ENCODE data around the gene KIAA0513.
"Not testable (repeated sequence)": the region's sequence is repeated elsewhere in the genome, so short reads cannot be mapped to it uniquely, and the experiment has no call there.

DNA sequence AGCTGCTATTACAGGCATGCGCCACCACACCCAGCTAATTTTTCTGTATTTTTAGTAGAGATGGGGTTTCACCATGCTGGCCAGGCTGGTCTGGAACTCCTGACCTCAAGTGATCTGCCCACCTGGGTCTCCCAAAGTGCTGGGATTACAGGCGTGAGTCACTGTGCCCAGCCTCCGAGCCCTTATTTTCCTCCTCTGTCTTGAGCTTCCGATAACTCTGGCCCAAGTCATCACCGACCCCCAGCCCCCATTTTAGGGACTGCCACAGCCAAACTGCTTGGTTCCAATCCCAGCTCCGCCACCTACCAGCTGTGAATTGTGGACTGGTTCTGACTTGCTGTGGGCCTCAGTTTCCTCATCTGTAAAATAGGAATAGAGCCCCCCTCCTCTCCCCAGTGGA lies 95.8 kb downstream of the KIAA0513 start:
- TF ChIP-seq, protein P1, sequence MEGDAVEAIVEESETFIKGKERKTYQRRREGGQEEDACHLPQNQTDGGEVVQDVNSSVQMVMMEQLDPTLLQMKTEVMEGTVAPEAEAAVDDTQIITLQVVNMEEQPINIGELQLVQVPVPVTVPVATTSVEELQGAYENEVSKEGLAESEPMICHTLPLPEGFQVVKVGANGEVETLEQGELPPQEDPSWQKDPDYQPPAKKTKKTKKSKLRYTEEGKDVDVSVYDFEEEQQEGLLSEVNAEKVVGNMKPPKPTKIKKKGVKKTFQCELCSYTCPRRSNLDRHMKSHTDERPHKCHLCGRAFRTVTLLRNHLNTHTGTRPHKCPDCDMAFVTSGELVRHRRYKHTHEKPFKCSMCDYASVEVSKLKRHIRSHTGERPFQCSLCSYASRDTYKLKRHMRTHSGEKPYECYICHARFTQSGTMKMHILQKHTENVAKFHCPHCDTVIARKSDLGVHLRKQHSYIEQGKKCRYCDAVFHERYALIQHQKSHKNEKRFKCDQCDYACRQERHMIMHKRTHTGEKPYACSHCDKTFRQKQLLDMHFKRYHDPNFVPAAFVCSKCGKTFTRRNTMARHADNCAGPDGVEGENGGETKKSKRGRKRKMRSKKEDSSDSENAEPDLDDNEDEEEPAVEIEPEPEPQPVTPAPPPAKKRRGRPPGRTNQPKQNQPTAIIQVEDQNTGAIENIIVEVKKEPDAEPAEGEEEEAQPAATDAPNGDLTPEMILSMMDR (IDR thresholded peaks at IDR 0.05; ENCODE audit: insufficient read depth, low read length), result not testable (repeated sequence)
- not testable (repeated sequence) for TF ChIP-seq POLR2AphosphoS5, GABPA (IDR thresholded peaks at IDR 0.05; ENCODE audit: low read depth)
- TF ChIP-seq, protein P2, sequence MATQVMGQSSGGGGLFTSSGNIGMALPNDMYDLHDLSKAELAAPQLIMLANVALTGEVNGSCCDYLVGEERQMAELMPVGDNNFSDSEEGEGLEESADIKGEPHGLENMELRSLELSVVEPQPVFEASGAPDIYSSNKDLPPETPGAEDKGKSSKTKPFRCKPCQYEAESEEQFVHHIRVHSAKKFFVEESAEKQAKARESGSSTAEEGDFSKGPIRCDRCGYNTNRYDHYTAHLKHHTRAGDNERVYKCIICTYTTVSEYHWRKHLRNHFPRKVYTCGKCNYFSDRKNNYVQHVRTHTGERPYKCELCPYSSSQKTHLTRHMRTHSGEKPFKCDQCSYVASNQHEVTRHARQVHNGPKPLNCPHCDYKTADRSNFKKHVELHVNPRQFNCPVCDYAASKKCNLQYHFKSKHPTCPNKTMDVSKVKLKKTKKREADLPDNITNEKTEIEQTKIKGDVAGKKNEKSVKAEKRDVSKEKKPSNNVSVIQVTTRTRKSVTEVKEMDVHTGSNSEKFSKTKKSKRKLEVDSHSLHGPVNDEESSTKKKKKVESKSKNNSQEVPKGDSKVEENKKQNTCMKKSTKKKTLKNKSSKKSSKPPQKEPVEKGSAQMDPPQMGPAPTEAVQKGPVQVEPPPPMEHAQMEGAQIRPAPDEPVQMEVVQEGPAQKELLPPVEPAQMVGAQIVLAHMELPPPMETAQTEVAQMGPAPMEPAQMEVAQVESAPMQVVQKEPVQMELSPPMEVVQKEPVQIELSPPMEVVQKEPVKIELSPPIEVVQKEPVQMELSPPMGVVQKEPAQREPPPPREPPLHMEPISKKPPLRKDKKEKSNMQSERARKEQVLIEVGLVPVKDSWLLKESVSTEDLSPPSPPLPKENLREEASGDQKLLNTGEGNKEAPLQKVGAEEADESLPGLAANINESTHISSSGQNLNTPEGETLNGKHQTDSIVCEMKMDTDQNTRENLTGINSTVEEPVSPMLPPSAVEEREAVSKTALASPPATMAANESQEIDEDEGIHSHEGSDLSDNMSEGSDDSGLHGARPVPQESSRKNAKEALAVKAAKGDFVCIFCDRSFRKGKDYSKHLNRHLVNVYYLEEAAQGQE (IDR thresholded peaks at IDR 0.05; ENCODE audit: insufficient replicate concordance, low read depth), result not testable (repeated sequence)
